Breast epithelium (tissue), 4 donors: Measurements from ENCODE around the gene GNG14. TPM values are rescaled to one million over a fixed set of nuclear protein-coding genes. Genes with fewer than 3 reads are reported as not detected.
A peak's percentile ranks its signal among the peaks of the same experiment; 100 is the strongest.

Experiments used
- DNase-seq, 2 donors: peaks; one replicate each; pipeline ENCODE4 v3.0.0-alpha.2; 2019; ENCODE audit warnings: low spot score in 2 of 2
- H3K27ac ChIP-seq, 2 donors: fragments of 200-600 bp; sonication (generic) in 1 of 2; one replicate each; pipeline ENCODE4 v1.5.1; 2016 to 2019; ENCODE audit warnings: mild to moderate bottlenecking in 1 of 2
- H3K27me3 ChIP-seq, 2 donors: fragments of 200-600 bp; sonication (generic) in 1 of 2; one replicate each; pipeline versions ENCODE4 v1.5.1 to v1.6.0; 2017 to 2019; ENCODE audit warnings: control low read depth in 1 of 2, mild to moderate bottlenecking in 1 of 2
- H3K36me3 ChIP-seq: fragments of 200-600 bp; one replicate; pipeline ENCODE4 v1.5.1; 2019
- H3K4me1 ChIP-seq, 2 donors: fragments of 200-600 bp; sonication (generic); one replicate each; pipeline ENCODE4 v1.5.1; 2016 to 2019; ENCODE audit warnings: control low read depth in 1 of 2
- H3K4me3 ChIP-seq, 3 donors: fragments of 200-600 bp; sonication (generic); 1 replicate in 2 of 3; 2 replicates in 1 of 3; pipeline ENCODE4 v1.5.1; 2016 to 2019; ENCODE audit warnings: mild to moderate bottlenecking in 3 of 3, moderate library complexity in 2 of 3
- H3K9me3 ChIP-seq, 2 donors: fragments of 200-600 bp; sonication (generic) in 1 of 2; one replicate each; pipeline ENCODE4 v1.5.1; 2016 to 2019; ENCODE audit warnings: control low read depth in 1 of 2
- CTCF ChIP-seq, 3 donors: fragments of 450-650 bp; IDR thresholded peaks; one replicate each; pipeline ENCODE4 v1.5.1; 2016 to 2017; ENCODE audit warnings: antibody characterized with exemption in 3 of 3, mild to moderate bottlenecking in 3 of 3, moderate library complexity in 3 of 3
- POLR2A ChIP-seq: fragments of 450-650 bp; IDR thresholded peaks from one replicate; pipeline ENCODE4 v1.6.1; 2016; ENCODE audit warnings: antibody characterized with exemption, mild to moderate bottlenecking, moderate library complexity
- POLR2AphosphoS5 ChIP-seq, 3 donors: sonication (generic); formaldehyde crosslinking; IDR thresholded peaks; one replicate each; pipeline ENCODE4 v1.6.1; 2017; ENCODE audit warnings: antibody characterized with exemption in 3 of 3
- intact Hi-C: fragments of 100-400 bp; cut with DNase I; formaldehyde crosslinking; loops from one replicate; pipeline ENCODE4 v1.15.1; 2023; ENCODE audit warnings: low total_unique reads
- total RNA-seq, 3 donors: library from RNA; depleted of rRNA; stranded (reverse); fragments of >200 nt; gene quantifications; one replicate each; pipeline ENCODE4 v1.1.0, GENCODE V29; 2016

GNG14 gene
- total RNA-seq, 3 donors from 2014 or later = not detected

GRCh38 chr19:12666265-12667048 is 21.3 kb upstream of the GNG14 start, which contains the start of the genes MAN2B1 and WDR83:
Gene MAN2B1 (minus strand): TSS chr19:12666742. CDS start chr19:12666701, 41 bp downstream.
Gene WDR83 (plus strand): TSS chr19:12666807. CDS start chr19:12669791, 2,984 bp downstream.
- peaks cover 13 to 22% of the 10 kb centered on the region in 2 donors for H3K4me1 ChIP-seq
- H3K36me3 ChIP-seq = no peaks in the 10 kb centered on the region
- H3K27me3 ChIP-seq = no peaks in the 10 kb centered on the region
- peak within 1 kb of the TSS; percentile 56 to 73 for H3K27ac ChIP-seq
- intact Hi-C loops = loop anchor here (2.0 kb wide), 1 partner anchor 76 kb away; no protein-coding TSS in a partner anchor
- TF ChIP-seq CTCF (IDR thresholded peaks at IDR 0.05) (no peak), POLR2A (no peak), POLR2AphosphoS5 (IDR thresholded peaks at IDR 0.05) (no peak)
- H3K9me3 ChIP-seq = no peaks in the 10 kb centered on the region
- DNase-seq = peak; percentile 61 to 68
- peak within 1 kb of the TSS; percentile 62 to 89 (median 89) for H3K4me3 ChIP-seq

GRCh38 chr19:12667731-12668302 is 20.0 kb upstream of the GNG14 start:
- Histone ChIP-seq H3K27ac (peak overlapping the region in 1 of 2 donors; percentile 97), H3K9me3 (no peaks in the 10 kb centered on the region), H3K27me3 (no peaks in the 10 kb centered on the region), H3K4me3 (peak overlapping the region in 2 of 3 donors; percentile 89 to 97), H3K36me3 (peaks cover 3% of the 10 kb centered on the region), H3K4me1 (peaks cover 13 to 22% of the 10 kb centered on the region in 2 donors)
- TF ChIP-seq POLR2A (no peak), POLR2AphosphoS5 (IDR thresholded peaks at IDR 0.05) (no peak), CTCF (IDR thresholded peaks at IDR 0.05) (no peak)
- DNase-seq = no peak
- intact Hi-C loops = loop anchor here (2.0 kb wide), 1 partner anchor 77 kb away; no protein-coding TSS in a partner anchor

GRCh38 chr19:12668346-12668745 is 19.5 kb upstream of the GNG14 start:
- peaks cover 13 to 22% of the 10 kb centered on the region in 2 donors for H3K4me1 ChIP-seq
- peak overlapping the region; percentile 96 to 97 for H3K27ac ChIP-seq
- no peak for DNase-seq

GRCh38 chr19:12668932-12669269 is 18.9 kb upstream of the GNG14 start:
- Histone ChIP-seq H3K4me3 (peak overlapping the region; percentile 89 to 97 (median 90)), H3K27ac (peak overlapping the region; percentile 96 to 97), H3K4me1 (peaks cover 13 to 22% of the 10 kb centered on the region in 2 donors), H3K27me3 (no peaks in the 10 kb centered on the region), H3K9me3 (no peaks in the 10 kb centered on the region), H3K36me3 (peaks cover 3% of the 10 kb centered on the region)
- intact Hi-C loops = no loop called here
- DNase-seq = peak; percentile 63 to 66
- TF ChIP-seq POLR2AphosphoS5 (IDR thresholded peaks at IDR 0.05) (no peak), CTCF (IDR thresholded peaks at IDR 0.05) (no peak), POLR2A (no peak)

More at GRCh38 chr19:12668346-12668745, 19.5 kb upstream of the GNG14 start:
- Histone ChIP-seq H3K27me3 (no peaks in the 10 kb centered on the region), H3K4me3 (peak overlapping the region; percentile 89 to 97 (median 90)), H3K9me3 (no peaks in the 10 kb centered on the region), H3K36me3 (peaks cover 3% of the 10 kb centered on the region)
- intact Hi-C loops = no loop called here
- TF ChIP-seq POLR2AphosphoS5 (IDR thresholded peaks at IDR 0.05) (no peak), POLR2A (no peak), CTCF (IDR thresholded peaks at IDR 0.05) (no peak)
